Neural cell (in vitro differentiated cells): ENCODE measurements around the gene HEYL. TPM values are rescaled to one million over a fixed set of nuclear protein-coding genes. Genes with fewer than 3 reads are reported as not detected.

Source experiments
- H2AFZ ChIP-seq: fragments of 200-600, 300-800 bp; sonication (generic), shearing (Covaris generic); 2 replicates; pipeline ENCODE4 v1.6.0; 2014; ENCODE audit warnings: low read depth, mild to moderate bottlenecking, antibody characterized with exemption, low read length, moderate library complexity
- H3F3A ChIP-seq: fragments of 200-600 bp; shearing (Covaris generic); 2 replicates; pipeline ENCODE4 v1.6.1; 2016; ENCODE audit warnings: mild to moderate bottlenecking, moderate library complexity, mixed read lengths, antibody characterized with exemption, low read length; ENCODE audit not compliant: insufficient read depth, poor library complexity, severe bottlenecking
- H3K27ac ChIP-seq: fragments of 200-600, 300-800 bp; sonication (generic), shearing (Covaris generic); 2 replicates; pipeline ENCODE4 v1.5.1; 2014; ENCODE audit warnings: mild to moderate bottlenecking, low read length, moderate library complexity
- H3K27me3 ChIP-seq: fragments of 300-800, 200-600 bp; sonication (generic), shearing (Covaris generic); 2 replicates; pipeline ENCODE4 v1.6.0; 2014; ENCODE audit warnings: mild to moderate bottlenecking, low read depth, low read length, moderate library complexity; ENCODE audit not compliant: insufficient read depth
- H3K36me3 ChIP-seq: fragments of 300-800, 200-600 bp; sonication (generic), shearing (Covaris generic); 2 replicates; pipeline ENCODE4 v1.5.1; 2014; ENCODE audit warnings: mild to moderate bottlenecking, antibody characterized with exemption, low read length, moderate library complexity; ENCODE audit not compliant: insufficient read depth
- H3K4me2 ChIP-seq: fragments of 300-800, 200-600 bp; sonication (generic), shearing (Covaris generic); 2 replicates; pipeline ENCODE4 v1.6.0; 2014; ENCODE audit warnings: mild to moderate bottlenecking, low read length
- H3K4me3 ChIP-seq: fragments of 300-800, 200-600 bp; sonication (generic), shearing (Covaris generic); 2 replicates; pipeline ENCODE4 v1.5.1; 2014; ENCODE audit warnings: mild to moderate bottlenecking, low read length, moderate library complexity
- H3K79me2 ChIP-seq: fragments of 200-600 bp; shearing (Covaris generic); replicated peaks from 2 replicates; pipeline ENCODE4 v1.6.0; 2014; ENCODE audit warnings: mild to moderate bottlenecking, low read length, moderate library complexity; ENCODE audit not compliant: insufficient read depth
- H3K9ac ChIP-seq: fragments of 300-800, 200-600 bp; sonication (generic), shearing (Covaris generic); 2 replicates; pipeline ENCODE4 v1.6.1; 2016; ENCODE audit warnings: mild to moderate bottlenecking, low read length, mixed read lengths
- H3K9me2 ChIP-seq: fragments of 200-600 bp; shearing (Covaris generic); 2 replicates; pipeline ENCODE4 v1.6.1; 2016; ENCODE audit warnings: mild to moderate bottlenecking, low read length, mixed read lengths; ENCODE audit not compliant: insufficient read depth
- H3K9me3 ChIP-seq: fragments of 200-600, 300-800 bp; sonication (generic), shearing (Covaris generic); 2 replicates; pipeline ENCODE4 v1.6.1; 2016; ENCODE audit warnings: mild to moderate bottlenecking, mixed run types, low read length, moderate library complexity, mixed read lengths
- H4K20me1 ChIP-seq: fragments of 200-600 bp; shearing (Covaris generic); 2 replicates; pipeline ENCODE4 v1.6.1; 2016; ENCODE audit warnings: mild to moderate bottlenecking, mixed run types; ENCODE audit not compliant: insufficient read depth
- CTCF ChIP-seq: fragments of 450-650 bp; IDR thresholded peaks from 2 replicates; pipeline ENCODE4 v1.5.1; 2014; ENCODE audit warnings: antibody characterized with exemption, mild to moderate bottlenecking, moderate library complexity; ENCODE audit not compliant: poor library complexity, severe bottlenecking
- EP300 ChIP-seq: fragments of 450-650 bp; conservative IDR thresholded peaks from 2 replicates; pipeline ENCODE4 v1.6.1; 2014; ENCODE audit warnings: antibody characterized with exemption, mild to moderate bottlenecking, moderate library complexity; ENCODE audit not compliant: poor library complexity, severe bottlenecking
- EZH2 ChIP-seq: fragments of 200-600, 300-800 bp; shearing (Covaris generic), sonication (generic); IDR thresholded peaks from 2 replicates; pipeline ENCODE4 v1.6.1; 2014; ENCODE audit warnings: antibody characterized with exemption, low read length, borderline replicate concordance, mild to moderate bottlenecking; ENCODE audit not compliant: insufficient read depth, poor library complexity, severe bottlenecking
- MXI1 ChIP-seq: fragments of 450-650 bp; conservative IDR thresholded peaks from 2 replicates; pipeline ENCODE4 v1.6.1; 2014; ENCODE audit warnings: antibody characterized with exemption, mild to moderate bottlenecking; ENCODE audit not compliant: poor library complexity, severe bottlenecking
- POLR2AphosphoS5 ChIP-seq: IDR thresholded peaks from 2 replicates; pipeline ENCODE4 v1.6.1; 2012
- RAD21 ChIP-seq: fragments of 450-650 bp; conservative IDR thresholded peaks from 2 replicates; pipeline ENCODE4 v1.6.1; 2014; ENCODE audit warnings: antibody characterized with exemption, mild to moderate bottlenecking, moderate library complexity
- REST ChIP-seq: IDR thresholded peaks from 2 replicates; pipeline ENCODE4 v1.6.1; 2012; ENCODE audit warnings: borderline replicate concordance
- SMC3 ChIP-seq: fragments of 450-650 bp; conservative IDR thresholded peaks from 2 replicates; pipeline ENCODE4 v1.6.1; 2014; ENCODE audit warnings: antibody characterized with exemption, mild to moderate bottlenecking, moderate library complexity; ENCODE audit not compliant: poor library complexity
- TAF1 ChIP-seq: IDR thresholded peaks from 2 replicates; pipeline ENCODE4 v1.6.1; 2012; ENCODE audit warnings: low read depth
- polyA plus RNA-seq: library from polyadenylated mRNA; depleted of rRNA; stranded (reverse); fragments of >200 nt; gene quantifications from 2 replicates; pipeline ENCODE4 v1.2.3, GENCODE V29; 2014

HEYL gene
- polyA plus RNA-seq, 1 donor from 2014 or later = not detected

GRCh38 chr1:39654291-39654690 lies 14.8 kb upstream of the HEYL start:
- no peak overlapping the region for H3K9ac ChIP-seq
- no peaks in the 10 kb centered on the region for H3K36me3 ChIP-seq
- no peaks in the 10 kb centered on the region for H3K9me3 ChIP-seq
- H3K4me2 ChIP-seq = no peak overlapping the region
- H3K27ac ChIP-seq = no peak overlapping the region
- no peaks in the 10 kb centered on the region for H3K9me2 ChIP-seq
- no peak for TF ChIP-seq RAD21
- H2AFZ ChIP-seq = no peak overlapping the region
- H3K79me2 ChIP-seq = no peaks in the 10 kb centered on the region
- no peaks in the 10 kb centered on the region for H3K27me3 ChIP-seq
- no peak overlapping the region for H3K4me3 ChIP-seq
- H4K20me1 ChIP-seq = no peaks in the 10 kb centered on the region
- H3F3A ChIP-seq = no peaks in the 10 kb centered on the region

GRCh38 chr1:39653546-39654031 lies 14.1 kb upstream of the HEYL start:
- Histone ChIP-seq H3K36me3 (no peaks in the 10 kb centered on the region), H3K9me2 (no peaks in the 10 kb centered on the region), H3K27me3 (no peaks in the 10 kb centered on the region), H3K9me3 (no peaks in the 10 kb centered on the region), H3K27ac (no peak overlapping the region), H2AFZ (peak overlapping the region; percentile 3), H3K4me2 (no peak overlapping the region), H3K79me2 (no peaks in the 10 kb centered on the region), H3K9ac (no peak overlapping the region), H3F3A (no peaks in the 10 kb centered on the region), H4K20me1 (no peaks in the 10 kb centered on the region), H3K4me3 (no peak overlapping the region)
- TF ChIP-seq SMC3 = peak; percentile 84
- peak; percentile 88 for TF ChIP-seq RAD21
- TF ChIP-seq EZH2 = no peak
- TF ChIP-seq EP300 = no peak
- TF ChIP-seq MXI1 = peak; percentile 18
- peak; percentile 94 for TF ChIP-seq CTCF
- TF ChIP-seq TAF1 = no peak
- TF ChIP-seq REST = no peak
- TF ChIP-seq POLR2AphosphoS5 = no peak

- H3K36me3 ChIP-seq = no peaks in the 10 kb centered on the region
Measured at GRCh38 chr1:39652554-39652953, 13.1 kb upstream of the HEYL start.

More at GRCh38 chr1:39652554-39652953, 13.1 kb upstream of the HEYL start:
- H3K27ac ChIP-seq = no peak overlapping the region
- no peaks in the 10 kb centered on the region for H3K9me3 ChIP-seq
- H3K79me2 ChIP-seq = no peaks in the 10 kb centered on the region
- H3K9me2 ChIP-seq = no peaks in the 10 kb centered on the region
- no peak overlapping the region for H2AFZ ChIP-seq
- no peaks in the 10 kb centered on the region for H3K27me3 ChIP-seq
- no peaks in the 10 kb centered on the region for H4K20me1 ChIP-seq
- H3K4me2 ChIP-seq = no peak overlapping the region
- TF ChIP-seq SMC3 (no peak), POLR2AphosphoS5 (no peak)
- no peak overlapping the region for H3K9ac ChIP-seq
- no peaks in the 10 kb centered on the region for H3F3A ChIP-seq
- no peak overlapping the region for H3K4me3 ChIP-seq
